Loucy (cell line): ENCODE data around the gene XRCC1.
A peak's percentile ranks its signal among the peaks of the same experiment; 100 is the strongest.

Experiments
- H2AFZ ChIP-seq: fragments of 200-600 bp; sonication (generic); 2 replicates; pipeline ENCODE4 v1.6.0; 2016; ENCODE audit warnings: antibody characterized with exemption, mild to moderate bottlenecking, low read length, moderate library complexity
- H3F3A ChIP-seq: fragments of 200-600 bp; 2 replicates; pipeline ENCODE4 v1.6.0; 2016; ENCODE audit warnings: antibody characterized with exemption, low read depth, mild to moderate bottlenecking
- H3K27me3 ChIP-seq: fragments of 200-600 bp; sonication (generic); 2 replicates; pipeline ENCODE4 v1.6.1; 2014; ENCODE audit warnings: low read length, mild to moderate bottlenecking; ENCODE audit not compliant: insufficient read depth, poor library complexity, severe bottlenecking
- H3K36me3 ChIP-seq: fragments of 200-600 bp; sonication (generic); 2 replicates; pipeline ENCODE4 v1.6.1; 2016; ENCODE audit warnings: low read length; ENCODE audit not compliant: insufficient read depth
- H3K4me1 ChIP-seq: fragments of 200-600 bp; sonication (generic); 2 replicates; pipeline ENCODE4 v1.5.1; 2014; ENCODE audit warnings: low read length, mild to moderate bottlenecking; ENCODE audit not compliant: insufficient read depth, poor library complexity, severe bottlenecking
- H3K4me2 ChIP-seq: fragments of 200-600 bp; sonication (generic); 2 replicates; pipeline ENCODE4 v1.6.0; 2014; ENCODE audit warnings: antibody characterized with exemption, low read length, low read depth, mild to moderate bottlenecking; ENCODE audit not compliant: poor library complexity, severe bottlenecking
- H3K4me3 ChIP-seq: fragments of 200-600 bp; sonication (generic); 2 replicates; pipeline ENCODE4 v1.5.1; 2014; ENCODE audit warnings: low read length, mild to moderate bottlenecking, mixed read lengths; ENCODE audit not compliant: poor library complexity, severe bottlenecking
- H3K79me2 ChIP-seq: fragments of 200-600 bp; sonication (generic); 2 replicates; pipeline ENCODE4 v1.6.1; 2014; ENCODE audit warnings: low read length; ENCODE audit not compliant: insufficient read depth
- H3K9ac ChIP-seq: fragments of 200-600 bp; sonication (generic); 2 replicates; pipeline ENCODE4 v1.6.0; 2014; ENCODE audit warnings: mild to moderate bottlenecking, low read depth, low read length, moderate library complexity; ENCODE audit not compliant: poor library complexity, severe bottlenecking
- H3K9me2 ChIP-seq: fragments of 200-600 bp; sonication (generic); replicated peaks from 2 replicates; pipeline ENCODE4 v1.6.1; 2016; ENCODE audit warnings: low read depth, low read length, mixed read lengths
- H3K9me3 ChIP-seq: fragments of 200-600 bp; sonication (generic); 2 replicates; pipeline ENCODE4 v1.6.1; 2014; ENCODE audit warnings: mild to moderate bottlenecking, antibody characterized with exemption, low read length, low read depth; ENCODE audit not compliant: insufficient read depth
- H4K20me1 ChIP-seq: fragments of 200-600 bp; sonication (generic); 2 replicates; pipeline ENCODE4 v1.6.0; 2014; ENCODE audit warnings: antibody characterized with exemption, low read length, mild to moderate bottlenecking; ENCODE audit not compliant: insufficient read depth, poor library complexity, severe bottlenecking
- EZH2phosphoT487 ChIP-seq: fragments of 200-600 bp; IDR thresholded peaks from 2 replicates; pipeline ENCODE4 v1.6.1; 2018; ENCODE audit warnings: antibody characterized with exemption, mild to moderate bottlenecking, moderate library complexity, borderline replicate concordance
- TF ChIP-seq, protein P1 (sequence below): fragments of 200-600 bp; sonication (generic); conservative IDR thresholded peaks from 2 replicates; pipeline ENCODE4 v1.5.1; 2014; ENCODE audit warnings: mild to moderate bottlenecking, antibody characterized with exemption, low read length

XRCC1 gene

DNA sequence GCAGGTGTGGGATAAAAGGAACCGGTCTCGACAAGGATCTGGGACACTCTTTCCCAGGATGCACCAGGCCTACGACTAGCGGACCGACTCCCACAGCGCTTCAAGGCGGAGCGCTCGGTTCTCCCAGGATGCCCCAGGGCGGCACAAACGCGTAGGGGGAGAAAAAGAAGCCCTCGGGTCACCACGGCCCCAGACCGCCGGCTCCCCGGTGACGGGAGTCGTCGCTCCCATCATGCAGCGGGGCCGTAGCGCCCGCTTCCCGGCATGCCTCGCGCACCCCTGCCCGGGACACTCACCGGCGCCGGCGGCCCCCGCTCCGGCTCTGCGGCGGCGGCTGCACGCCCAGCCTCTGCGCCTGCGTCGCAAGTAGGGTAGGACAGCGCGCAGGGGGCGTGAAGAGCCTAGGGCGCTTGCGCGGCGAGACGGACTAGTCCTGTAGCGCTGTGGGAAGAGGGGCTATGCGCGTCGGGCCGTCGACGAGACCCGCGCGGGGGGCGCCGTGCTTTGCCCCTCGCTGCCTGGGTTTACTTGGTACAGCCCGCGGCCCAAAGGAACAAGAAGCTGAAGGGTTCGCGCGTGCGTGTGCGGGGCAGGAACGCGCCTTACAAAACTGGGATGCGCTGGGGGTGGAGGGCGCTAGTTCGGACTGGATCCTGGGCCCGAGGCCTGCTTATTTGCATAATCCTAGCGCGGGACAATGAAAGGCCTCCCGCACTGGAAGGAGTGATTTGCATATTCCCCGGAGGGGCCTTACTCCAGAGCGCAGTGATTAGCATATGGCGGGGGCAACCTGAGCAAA is 44.1 kb upstream of the XRCC1 start, which contains the start of gene ZNF428:
TSS of gene ZNF428 (minus strand) at position 368 of the 799 bp plus-strand sequence. CDS start 5,325 bp downstream, outside the sequence.
- H3F3A ChIP-seq, result no peaks in the 10 kb centered on the region; the same call in 1 of the 2 replicates
- H3K79me2 ChIP-seq, result peaks cover 60% of the 10 kb centered on the region
- no peaks in the 10 kb centered on the region for H3K36me3 ChIP-seq
- peaks cover 36% of the 10 kb centered on the region for H4K20me1 ChIP-seq
- H3K4me3 ChIP-seq, result peak within 1 kb of the TSS; percentile 83
- H3K9ac ChIP-seq, result peak within 1 kb of the TSS; percentile 95
- TF ChIP-seq EZH2phosphoT487, result no peak
- TF ChIP-seq, protein P1, sequence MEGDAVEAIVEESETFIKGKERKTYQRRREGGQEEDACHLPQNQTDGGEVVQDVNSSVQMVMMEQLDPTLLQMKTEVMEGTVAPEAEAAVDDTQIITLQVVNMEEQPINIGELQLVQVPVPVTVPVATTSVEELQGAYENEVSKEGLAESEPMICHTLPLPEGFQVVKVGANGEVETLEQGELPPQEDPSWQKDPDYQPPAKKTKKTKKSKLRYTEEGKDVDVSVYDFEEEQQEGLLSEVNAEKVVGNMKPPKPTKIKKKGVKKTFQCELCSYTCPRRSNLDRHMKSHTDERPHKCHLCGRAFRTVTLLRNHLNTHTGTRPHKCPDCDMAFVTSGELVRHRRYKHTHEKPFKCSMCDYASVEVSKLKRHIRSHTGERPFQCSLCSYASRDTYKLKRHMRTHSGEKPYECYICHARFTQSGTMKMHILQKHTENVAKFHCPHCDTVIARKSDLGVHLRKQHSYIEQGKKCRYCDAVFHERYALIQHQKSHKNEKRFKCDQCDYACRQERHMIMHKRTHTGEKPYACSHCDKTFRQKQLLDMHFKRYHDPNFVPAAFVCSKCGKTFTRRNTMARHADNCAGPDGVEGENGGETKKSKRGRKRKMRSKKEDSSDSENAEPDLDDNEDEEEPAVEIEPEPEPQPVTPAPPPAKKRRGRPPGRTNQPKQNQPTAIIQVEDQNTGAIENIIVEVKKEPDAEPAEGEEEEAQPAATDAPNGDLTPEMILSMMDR, result no peak
- H3K4me2 ChIP-seq, result peak within 1 kb of the TSS; percentile 97
- H2AFZ ChIP-seq, result peak within 1 kb of the TSS; percentile 95
- H3K9me2 ChIP-seq, result no peaks in the 10 kb centered on the region
- no peaks in the 10 kb centered on the region for H3K27me3 ChIP-seq
- H3K9me3 ChIP-seq, result no peaks in the 10 kb centered on the region
- peaks cover 35% of the 10 kb centered on the region for H3K4me1 ChIP-seq

DNA sequence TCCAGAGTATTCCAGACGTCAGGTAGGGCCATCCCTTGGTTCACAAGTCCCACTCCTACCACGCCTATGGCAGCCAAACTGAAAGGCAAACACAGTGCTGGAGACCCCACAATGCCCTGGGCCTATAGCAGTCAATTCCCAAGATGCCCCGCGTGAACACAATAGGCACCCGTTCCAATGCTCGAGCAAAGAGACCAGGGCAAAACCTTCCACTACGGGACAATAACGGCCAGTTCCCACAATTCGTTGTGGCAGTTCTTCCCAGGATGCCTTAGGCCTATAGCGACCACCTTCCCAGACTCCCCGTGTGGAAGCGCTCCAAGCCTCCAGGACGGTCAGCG is 43.6 kb upstream of the XRCC1 start:
- peaks cover 66% of the 10 kb centered on the region for H3K79me2 ChIP-seq
- H2AFZ ChIP-seq, result peak overlapping the region; percentile 95
- TF ChIP-seq EZH2phosphoT487, result no peak
- TF ChIP-seq, protein P1, result no peak

DNA sequence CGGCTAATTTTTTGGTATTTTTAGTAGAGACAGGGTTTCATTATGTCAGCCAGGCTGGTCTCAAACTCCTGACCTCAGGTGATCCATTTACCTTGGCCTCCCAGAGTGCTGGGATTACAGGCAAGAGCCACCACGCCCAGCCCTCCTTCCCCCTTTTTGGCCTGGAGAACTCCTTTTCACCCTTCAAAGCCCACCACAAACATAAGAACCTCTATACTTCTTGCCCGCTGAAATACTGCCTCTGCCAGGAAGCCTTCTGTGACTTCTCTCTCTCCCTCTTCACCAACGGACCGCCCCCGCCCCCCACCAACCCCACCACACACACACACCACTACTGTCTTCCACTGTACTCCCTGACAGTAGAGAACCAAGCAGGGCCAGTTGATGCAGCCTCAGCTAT is 41.6 kb upstream of the XRCC1 start:
- peaks cover 18% of the 10 kb centered on the region; the same call in 1 of the 2 replicates for H3K36me3 ChIP-seq
- TF ChIP-seq EZH2phosphoT487, result no peak
- TF ChIP-seq, protein P1, result no peak
- H4K20me1 ChIP-seq, result peaks cover 51% of the 10 kb centered on the region
- H3K4me1 ChIP-seq, result peaks cover 35% of the 10 kb centered on the region
- H3K27me3 ChIP-seq, result no peaks in the 10 kb centered on the region
- no peaks in the 10 kb centered on the region for H3K9me2 ChIP-seq
- peak overlapping the region; percentile 26 for H3K9ac ChIP-seq
- no peaks in the 10 kb centered on the region; the same call in 1 of the 2 replicates for H3F3A ChIP-seq
- H3K9me3 ChIP-seq, result no peaks in the 10 kb centered on the region
- no peak overlapping the region for H2AFZ ChIP-seq
- H3K79me2 ChIP-seq, result peaks cover 85% of the 10 kb centered on the region
- peak overlapping the region; percentile 61 for H3K4me2 ChIP-seq
- peak overlapping the region; percentile 20 for H3K4me3 ChIP-seq

More for the DNA sequence above, 43.6 kb upstream of the XRCC1 start:
- H3K4me2 ChIP-seq, result peak overlapping the region; percentile 97
- H3K4me1 ChIP-seq, result peaks cover 35% of the 10 kb centered on the region
- H4K20me1 ChIP-seq, result peaks cover 41% of the 10 kb centered on the region
- H3K27me3 ChIP-seq, result no peaks in the 10 kb centered on the region
- no peaks in the 10 kb centered on the region for H3K9me2 ChIP-seq
- H3K4me3 ChIP-seq, result peak overlapping the region; percentile 83
- no peaks in the 10 kb centered on the region for H3K36me3 ChIP-seq
- H3F3A ChIP-seq, result no peaks in the 10 kb centered on the region; the same call in 1 of the 2 replicates
- no peaks in the 10 kb centered on the region for H3K9me3 ChIP-seq
- peak overlapping the region; percentile 95 for H3K9ac ChIP-seq
